Bronchial epithelial cell (primary cell): Measurements from ENCODE around the gene TTC9B. TPM values are rescaled to one million over a fixed set of nuclear protein-coding genes. Genes with fewer than 3 reads are reported as not detected.

Source experiments
- DNase-seq: peaks from one replicate; pipeline ENCODE4 v3.0.0-alpha.2; 2010; ENCODE audit warnings: low read depth
- FAIRE-seq: peaks from 2 replicates; lab custom pipeline; 2011; peaks lifted over from hg19 to GRCh38; lab: Jason Lieb, UNC
- H3K27me3 ChIP-seq: 2 replicates; pipeline ENCODE4 v1.5.1; 2011; ENCODE audit warnings: low read length; ENCODE audit not compliant: control insufficient read depth, insufficient read depth
- H3K36me3 ChIP-seq: 2 replicates; pipeline ENCODE4 v1.5.1; 2011; ENCODE audit warnings: low read length; ENCODE audit not compliant: control insufficient read depth, insufficient read depth
- H3K4me3 ChIP-seq: 2 replicates; pipeline ENCODE4 v1.5.1; 2011; ENCODE audit warnings: mild to moderate bottlenecking, low read depth, low read length, control low read depth
- total RNA-seq: library from RNA; depleted of rRNA; stranded (reverse); fragments of >200 nt; gene quantifications from 2 replicates; pipeline ENCODE4 v1.2.1, GENCODE V29; 2014
- TF ChIP-seq, protein P1 (sequence below): IDR thresholded peaks from 2 replicates; pipeline ENCODE4 v1.5.1; 2011; ENCODE audit warnings: mild to moderate bottlenecking, moderate library complexity, low read length, control low read depth, inconsistent platforms; ENCODE audit not compliant: insufficient read depth, severe bottlenecking

The TTC9B gene
- total RNA-seq, 1 donor from 2014 or later, result not detected

DNA sequence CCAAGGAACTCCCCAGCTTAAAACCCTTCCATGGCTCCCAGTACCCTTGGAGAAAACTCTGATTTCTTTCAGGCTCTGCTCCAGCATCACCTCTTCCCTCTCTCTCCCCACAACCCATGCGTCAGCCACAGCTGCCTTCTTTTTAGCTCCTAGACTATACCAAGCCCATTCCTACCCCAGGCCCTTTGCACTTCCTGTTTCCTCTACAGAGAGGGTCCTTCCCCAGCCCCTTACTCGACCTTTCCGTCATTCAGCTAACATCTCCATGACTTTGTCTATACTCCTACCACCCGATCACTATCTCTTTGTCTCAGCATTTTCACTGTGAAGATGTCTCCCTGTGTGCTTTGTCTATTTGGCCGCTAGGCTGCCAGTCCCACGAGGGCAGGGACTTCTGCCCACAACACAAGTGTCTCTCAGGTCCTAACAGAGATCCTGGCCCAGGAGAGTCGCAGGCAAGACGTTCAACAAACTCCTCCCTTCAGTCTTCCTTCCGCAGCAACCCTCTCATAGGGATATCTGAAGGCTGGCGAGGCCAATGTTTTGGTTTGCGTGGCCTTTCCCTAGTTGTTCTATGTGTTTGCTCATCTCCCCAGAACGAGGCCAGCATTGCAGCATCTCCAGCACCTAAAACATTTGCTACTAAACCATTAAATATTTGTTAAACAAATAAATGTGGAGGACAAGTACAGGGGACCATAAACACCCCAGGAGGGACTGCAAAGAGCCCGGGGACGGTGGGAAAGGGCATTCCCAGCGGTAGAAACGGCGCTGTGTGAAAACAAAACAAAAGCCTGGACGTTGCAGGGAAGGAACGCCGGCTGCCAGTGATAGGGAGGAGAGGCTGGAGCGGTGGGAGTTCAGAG, 7.5 kb upstream of the TTC9B start:
- peak; percentile 3 for DNase-seq
- Histone ChIP-seq H3K36me3 (no peaks in the 10 kb centered on the region), H3K27me3 (no peaks in the 10 kb centered on the region), H3K4me3 (peak overlapping the region; percentile 13)
- TF ChIP-seq, protein P1, sequence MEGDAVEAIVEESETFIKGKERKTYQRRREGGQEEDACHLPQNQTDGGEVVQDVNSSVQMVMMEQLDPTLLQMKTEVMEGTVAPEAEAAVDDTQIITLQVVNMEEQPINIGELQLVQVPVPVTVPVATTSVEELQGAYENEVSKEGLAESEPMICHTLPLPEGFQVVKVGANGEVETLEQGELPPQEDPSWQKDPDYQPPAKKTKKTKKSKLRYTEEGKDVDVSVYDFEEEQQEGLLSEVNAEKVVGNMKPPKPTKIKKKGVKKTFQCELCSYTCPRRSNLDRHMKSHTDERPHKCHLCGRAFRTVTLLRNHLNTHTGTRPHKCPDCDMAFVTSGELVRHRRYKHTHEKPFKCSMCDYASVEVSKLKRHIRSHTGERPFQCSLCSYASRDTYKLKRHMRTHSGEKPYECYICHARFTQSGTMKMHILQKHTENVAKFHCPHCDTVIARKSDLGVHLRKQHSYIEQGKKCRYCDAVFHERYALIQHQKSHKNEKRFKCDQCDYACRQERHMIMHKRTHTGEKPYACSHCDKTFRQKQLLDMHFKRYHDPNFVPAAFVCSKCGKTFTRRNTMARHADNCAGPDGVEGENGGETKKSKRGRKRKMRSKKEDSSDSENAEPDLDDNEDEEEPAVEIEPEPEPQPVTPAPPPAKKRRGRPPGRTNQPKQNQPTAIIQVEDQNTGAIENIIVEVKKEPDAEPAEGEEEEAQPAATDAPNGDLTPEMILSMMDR, result no peak
- FAIRE-seq, result no peak

- Histone ChIP-seq H3K4me3 (no peak overlapping the region), H3K36me3 (no peaks in the 10 kb centered on the region), H3K27me3 (no peaks in the 10 kb centered on the region)
- FAIRE-seq (no peak), DNase-seq (peak; percentile 45)
- TF ChIP-seq, protein P1, result no peak
Observed at GRCh38 chr19:40224342-40225150, 6.4 kb upstream of the TTC9B start.

- Histone ChIP-seq H3K4me3 (no peak overlapping the region), H3K36me3 (no peaks in the 10 kb centered on the region), H3K27me3 (peaks cover 1% of the 10 kb centered on the region)
- DNase-seq (no peak), FAIRE-seq (no peak)
- TF ChIP-seq, protein P1, result no peak
Observed at GRCh38 chr19:40223135-40223822, 5.1 kb upstream of the TTC9B start.

DNA sequence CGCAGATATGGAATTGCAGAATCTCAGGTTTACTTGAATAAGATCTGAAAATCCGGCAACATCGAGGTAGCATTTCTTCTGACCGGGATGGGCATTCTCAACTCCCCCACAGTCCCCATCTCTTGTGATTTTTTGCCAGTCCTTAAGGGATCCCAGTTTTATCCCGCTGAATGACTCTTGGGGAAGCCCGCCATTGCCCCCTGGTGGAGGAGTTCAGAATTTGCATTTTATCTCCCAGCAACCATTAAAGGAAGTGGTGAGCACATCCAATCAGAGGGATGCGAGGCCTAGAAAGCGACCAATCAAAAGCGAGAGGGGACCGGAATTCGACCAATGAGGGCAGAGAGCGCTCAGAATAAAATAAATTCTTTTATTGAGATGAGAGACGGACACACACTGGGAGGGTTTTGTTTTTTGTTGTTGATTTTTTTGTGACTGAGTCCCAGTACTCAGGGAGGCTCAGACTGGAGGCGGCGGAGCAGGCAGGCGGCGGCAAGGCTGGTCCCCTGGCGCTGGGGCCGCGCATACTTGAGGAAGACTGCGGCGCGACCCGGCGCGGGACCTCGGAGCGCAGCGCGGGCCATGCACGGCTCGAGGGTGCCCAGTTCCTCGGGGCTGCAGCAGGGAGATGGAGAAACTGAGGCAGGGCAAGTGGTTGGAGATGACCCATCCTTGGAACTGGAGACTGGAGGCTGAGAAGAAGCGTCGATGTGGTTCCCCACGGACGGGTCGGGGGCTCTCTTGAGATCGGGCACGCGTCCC, 3.9 kb upstream of the TTC9B start:
- H3K27me3 ChIP-seq, result peaks cover 7% of the 10 kb centered on the region
- FAIRE-seq, result no peak
- H3K36me3 ChIP-seq, result no peaks in the 10 kb centered on the region
- peak; percentile 80 for DNase-seq
- TF ChIP-seq, protein P1, result peak; percentile 74
- no peak overlapping the region for H3K4me3 ChIP-seq

- DNase-seq (no peak), FAIRE-seq (no peak)
- Histone ChIP-seq H3K27me3 (peaks cover 15% of the 10 kb centered on the region), H3K36me3 (no peaks in the 10 kb centered on the region), H3K4me3 (no peak overlapping the region)
- TF ChIP-seq, protein P1, result no peak
Observed at GRCh38 chr19:40220674-40221073, 2.5 kb upstream of the TTC9B start.
